HG03469 (cell line): ENCODE data around the gene PNPLA7.

Experiments
- ATAC-seq: cut with Tn5 transposase; IDR thresholded peaks from one replicate; pipeline ENCODE4 v1.9.1; 2021; ENCODE audit warnings: mild to moderate bottlenecking, moderate library complexity, moderate number of reproducible peaks; ENCODE audit not compliant: unreplicated experiment

PNPLA7 gene

DNA sequence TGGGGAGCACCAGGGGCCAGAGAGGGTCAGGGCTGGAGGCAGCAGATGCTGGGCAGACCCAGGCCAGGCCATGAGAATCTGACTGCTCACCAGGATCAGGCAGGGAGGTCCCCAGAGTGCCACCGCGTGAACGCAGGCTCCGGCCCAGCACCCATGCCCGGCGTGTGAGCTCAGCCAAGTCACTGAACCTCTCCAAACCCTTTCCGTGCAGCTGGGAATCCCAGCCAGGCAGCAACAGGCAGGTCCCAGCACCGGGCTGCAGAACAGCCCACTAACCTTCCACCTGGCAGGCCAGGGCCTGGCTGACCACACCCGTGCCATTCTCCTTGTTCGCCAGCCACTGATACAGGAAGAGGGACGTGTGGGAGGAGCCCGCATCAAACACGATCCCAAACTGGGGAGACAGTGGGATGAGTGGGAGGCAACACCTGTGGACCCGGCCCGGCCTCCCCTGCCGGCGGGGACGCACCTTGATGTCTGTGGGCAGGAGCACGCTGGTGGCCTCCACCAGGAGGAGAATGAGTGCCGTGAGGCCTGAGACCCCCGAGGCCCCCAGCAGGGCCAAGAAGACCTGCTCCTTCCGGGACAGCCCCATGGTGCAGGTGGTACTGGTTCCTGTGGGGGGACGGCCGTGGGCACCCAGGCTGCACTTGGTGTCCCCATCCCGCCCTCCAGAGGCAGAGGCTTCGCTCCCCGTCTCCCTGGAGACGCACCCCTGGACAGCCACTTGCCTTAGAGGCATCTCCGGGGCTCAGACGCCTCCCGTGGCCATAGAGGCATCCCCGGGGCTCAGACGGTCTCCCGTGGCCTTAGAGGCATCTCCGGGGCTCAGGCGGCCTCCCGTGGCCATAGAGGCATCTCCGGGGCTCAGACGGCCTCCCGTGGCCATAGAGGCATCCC is 112.3 kb downstream of the PNPLA7 start:
- no peak for ATAC-seq

- ATAC-seq: no peak
Observed at GRCh38 chr9:137436761-137437600, 113.2 kb downstream of the PNPLA7 start.

GRCh38 chr9:137435980-137436760 is 114.0 kb downstream of the PNPLA7 start:
- ATAC-seq: no peak

GRCh38 chr9:137435381-137435891 is 114.8 kb downstream of the PNPLA7 start:
- no peak for ATAC-seq

GRCh38 chr9:137434498-137435380 is 115.5 kb downstream of the PNPLA7 start:
- ATAC-seq: no peak

DNA sequence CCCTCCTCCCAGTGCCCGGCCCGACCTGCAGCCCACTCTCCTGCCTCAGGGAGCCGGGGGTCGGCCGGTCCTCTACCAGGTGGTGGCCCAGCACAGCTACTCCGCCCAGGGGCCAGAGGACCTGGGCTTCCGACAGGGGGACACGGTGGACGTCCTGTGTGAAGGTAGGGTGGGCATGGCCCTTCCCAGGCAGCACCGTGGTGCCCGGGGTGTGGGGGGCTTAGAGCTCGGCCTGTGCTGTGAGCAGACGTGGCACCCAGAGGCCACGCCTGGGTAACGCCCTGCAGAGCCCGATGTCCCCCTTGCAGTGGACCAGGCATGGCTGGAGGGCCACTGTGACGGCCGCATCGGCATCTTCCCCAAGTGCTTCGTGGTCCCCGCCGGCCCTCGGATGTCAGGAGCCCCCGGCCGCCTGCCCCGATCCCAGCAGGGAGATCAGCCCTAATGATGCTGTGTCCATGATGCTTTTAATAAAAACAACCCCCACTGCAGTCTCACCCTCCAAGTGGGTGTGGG is 116.2 kb downstream of the PNPLA7 start:
- ATAC-seq: no peak

GRCh38 chr9:137433349-137433915 is 116.8 kb downstream of the PNPLA7 start:
- ATAC-seq: no peak

- ATAC-seq: no peak
Observed at GRCh38 chr9:137432687-137433348, 117.4 kb downstream of the PNPLA7 start.

DNA sequence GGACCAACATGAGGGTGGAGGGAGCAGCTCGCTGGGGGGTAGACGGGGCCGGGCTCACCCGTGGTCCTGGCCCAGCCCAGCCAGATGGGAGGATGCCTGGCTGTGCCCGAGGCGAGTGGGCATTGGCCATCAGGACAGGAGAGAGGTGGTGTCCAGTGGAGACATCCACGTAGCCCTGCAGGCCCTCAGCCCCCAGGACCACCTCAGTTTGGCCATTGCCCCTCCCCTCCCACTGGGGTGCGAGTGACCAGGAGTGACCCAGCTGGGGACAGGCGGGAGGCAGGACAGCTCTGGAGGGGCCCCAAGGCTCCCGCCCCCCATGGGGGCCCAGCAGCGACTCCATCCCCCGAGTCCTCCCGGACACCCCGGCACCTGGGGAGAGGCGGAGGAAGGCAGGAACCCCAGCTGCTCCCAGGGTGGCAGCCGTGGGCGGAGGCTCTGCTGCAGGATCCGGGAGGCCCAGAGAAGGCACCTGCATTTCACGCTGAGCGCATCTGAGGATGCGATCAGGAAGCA is 118.7 kb downstream of the PNPLA7 start:
- ATAC-seq: no peak

DNA sequence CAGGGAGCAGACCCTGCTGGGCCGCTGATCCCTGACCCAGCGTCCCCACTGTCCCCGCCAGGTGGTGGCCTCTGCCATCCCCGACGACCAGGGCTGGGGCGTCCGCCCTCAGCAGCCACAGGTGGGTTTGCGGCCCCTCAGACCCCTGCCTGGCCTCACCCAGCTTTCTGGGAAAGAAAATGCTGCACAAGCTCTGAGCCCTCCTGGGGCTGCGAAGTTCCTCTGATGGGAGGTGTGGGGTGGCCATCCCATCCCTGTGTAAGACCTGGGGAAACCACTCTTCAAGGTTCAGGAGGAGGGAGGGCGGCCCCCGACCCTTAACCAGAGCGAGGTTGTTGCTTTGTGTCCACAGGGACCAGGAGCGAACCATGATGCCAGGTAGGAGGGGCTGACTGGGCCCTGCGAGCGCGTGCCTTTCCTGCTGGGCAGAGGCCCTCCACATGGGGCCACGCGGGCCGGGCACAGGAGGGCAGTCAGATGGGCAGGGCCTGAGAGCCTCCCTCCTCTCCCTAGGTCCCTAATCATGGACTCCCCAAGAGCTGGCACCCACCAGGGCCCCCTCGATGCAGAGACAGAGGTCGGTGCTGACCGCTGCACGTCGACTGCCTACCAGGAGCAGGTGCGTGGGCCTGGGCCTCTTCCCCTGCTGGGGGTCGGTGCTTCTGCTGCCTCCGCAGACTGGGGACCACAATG is 119.3 kb downstream of the PNPLA7 start:
- no peak for ATAC-seq

- ATAC-seq: no peak
Observed at GRCh38 chr9:137429974-137430722, 120.1 kb downstream of the PNPLA7 start.

GRCh38 chr9:137429546-137429890 is 120.7 kb downstream of the PNPLA7 start:
- no peak for ATAC-seq

DNA sequence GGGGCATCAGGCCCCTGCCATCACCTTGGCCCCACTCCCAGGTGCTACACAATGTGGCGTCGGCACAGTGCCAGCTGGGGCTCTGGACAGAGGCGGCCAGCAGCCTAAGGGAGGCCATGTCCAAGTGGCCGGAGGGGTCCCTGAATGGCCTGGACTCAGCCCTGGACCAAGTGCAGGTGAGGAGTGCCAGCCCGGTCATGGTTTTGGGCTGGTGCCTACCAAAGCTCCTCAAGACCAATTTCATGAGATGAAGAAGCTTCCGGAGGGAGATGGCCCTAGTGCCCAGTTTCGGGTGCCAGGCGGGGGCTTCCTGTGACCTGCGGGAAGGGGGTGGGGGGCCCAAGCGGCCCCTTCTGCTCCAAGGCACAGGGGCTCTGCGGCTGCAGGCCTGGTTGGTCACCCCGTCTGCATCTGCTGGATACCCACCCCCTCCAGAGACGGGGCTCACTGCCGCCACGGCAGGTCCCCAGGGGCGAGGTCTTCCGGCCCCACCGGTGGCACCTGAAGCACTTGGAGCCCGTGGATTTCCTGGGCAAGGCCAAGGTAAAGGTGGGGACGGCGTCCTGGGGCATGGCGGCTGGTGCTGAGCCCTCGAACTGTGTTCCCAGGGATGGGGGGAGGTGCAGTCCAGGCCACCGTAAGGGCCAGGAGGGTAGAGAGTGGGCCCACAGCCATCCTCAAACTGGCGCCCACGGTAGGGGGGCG is 121.2 kb downstream of the PNPLA7 start:
- ATAC-seq: no peak

GRCh38 chr9:137428311-137428630 is 121.9 kb downstream of the PNPLA7 start:
- no peak for ATAC-seq

GRCh38 chr9:137427454-137428310 is 122.5 kb downstream of the PNPLA7 start:
- ATAC-seq: no peak
